NCI-H510A treated with DMSO at 0.1 percent for 48 hours (cell line): Measurements from ENCODE around the gene DTX3L.
"Not testable (repeated sequence)": the region's sequence is repeated elsewhere in the genome, so short reads cannot be mapped to it uniquely, and the experiment has no call there.

ENCODE experiments used
- DNase-seq: peaks from one replicate; lab custom pipeline; 2025; lab: John Stamatoyannopoulos, UW

Gene DTX3L

GRCh38 chr3:122562923-122563716 lies 1.0 kb upstream of the DTX3L start:
- DNase-seq, result no peak

GRCh38 chr3:122563717-122564025 lies 467 bp upstream of the DTX3L start:
- DNase-seq, result peak; percentile 8

- DNase-seq, result not testable (repeated sequence)
Measured at GRCh38 chr3:122568131-122568530, 4.0 kb downstream of the DTX3L start.

GRCh38 chr3:122568755-122569154 lies 4.6 kb downstream of the DTX3L start:
- DNase-seq, result no peak

DNA sequence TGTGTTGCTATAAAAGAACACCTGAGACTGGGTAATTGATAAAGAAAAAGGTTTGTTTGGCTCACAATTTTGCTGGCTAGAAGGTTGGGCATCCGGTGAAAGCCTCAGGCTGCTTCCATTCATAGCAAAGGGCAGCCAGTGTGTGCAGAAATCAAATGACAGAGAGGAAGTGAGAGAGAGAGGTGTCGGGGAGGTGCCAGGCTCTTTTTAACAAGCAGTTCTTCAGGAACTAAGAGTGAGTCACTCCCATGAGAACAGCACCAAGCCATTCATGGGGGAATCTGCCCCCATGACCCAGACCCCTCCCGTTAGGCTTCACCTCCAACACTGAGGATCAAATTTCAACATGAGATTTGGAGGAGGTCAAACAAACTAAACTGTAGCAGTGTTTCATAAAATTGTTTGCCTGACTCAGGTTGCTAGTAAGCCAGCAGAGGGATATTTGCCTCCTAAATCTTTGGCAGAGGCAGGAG lies 8.8 kb downstream of the DTX3L start:
- peak; percentile 12 for DNase-seq

DNA sequence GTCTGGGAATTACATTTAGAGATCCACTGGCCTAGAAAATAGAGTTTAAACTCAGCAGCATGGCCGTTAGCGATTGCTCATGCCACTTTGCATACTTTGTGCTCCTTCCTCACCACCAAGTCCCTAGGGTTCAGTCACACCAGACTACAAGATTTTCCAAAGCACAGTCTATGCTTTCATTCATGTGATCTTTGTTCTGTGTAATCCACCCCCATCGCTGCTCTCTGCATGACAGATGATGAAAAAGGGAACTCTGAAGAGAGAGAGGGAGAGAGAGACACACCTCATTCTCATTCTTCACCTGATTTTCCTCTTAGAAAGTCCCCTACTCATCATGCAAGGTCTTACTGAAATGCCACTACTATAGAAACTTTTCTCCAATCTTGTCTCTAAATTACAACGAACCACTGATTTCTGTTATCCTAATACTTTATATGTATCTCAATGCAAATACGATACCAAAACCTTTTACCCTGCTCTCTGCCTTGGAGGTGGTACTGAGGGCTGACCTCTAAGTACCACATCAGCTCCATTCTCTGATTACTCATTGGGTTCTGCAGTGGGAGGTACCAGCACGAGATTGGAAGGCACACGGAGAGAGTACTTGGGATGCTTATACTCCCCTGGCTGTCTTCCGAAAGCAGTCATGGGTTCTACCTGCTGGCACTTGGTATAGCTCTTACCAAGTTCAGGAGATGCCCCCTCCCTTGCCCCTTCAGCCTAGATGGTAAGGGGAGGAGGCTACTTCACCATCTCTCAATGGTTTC lies 12.2 kb downstream of the DTX3L start:
- DNase-seq, result no peak

GRCh38 chr3:122577409-122578031 lies 13.4 kb downstream of the DTX3L start, which contains the start of gene PARP15:
Gene PARP15, plus strand, starts transcription at chr3:122577650. Its CDS starts 18 bp downstream, at chr3:122577668.
- no peak for DNase-seq

DNA sequence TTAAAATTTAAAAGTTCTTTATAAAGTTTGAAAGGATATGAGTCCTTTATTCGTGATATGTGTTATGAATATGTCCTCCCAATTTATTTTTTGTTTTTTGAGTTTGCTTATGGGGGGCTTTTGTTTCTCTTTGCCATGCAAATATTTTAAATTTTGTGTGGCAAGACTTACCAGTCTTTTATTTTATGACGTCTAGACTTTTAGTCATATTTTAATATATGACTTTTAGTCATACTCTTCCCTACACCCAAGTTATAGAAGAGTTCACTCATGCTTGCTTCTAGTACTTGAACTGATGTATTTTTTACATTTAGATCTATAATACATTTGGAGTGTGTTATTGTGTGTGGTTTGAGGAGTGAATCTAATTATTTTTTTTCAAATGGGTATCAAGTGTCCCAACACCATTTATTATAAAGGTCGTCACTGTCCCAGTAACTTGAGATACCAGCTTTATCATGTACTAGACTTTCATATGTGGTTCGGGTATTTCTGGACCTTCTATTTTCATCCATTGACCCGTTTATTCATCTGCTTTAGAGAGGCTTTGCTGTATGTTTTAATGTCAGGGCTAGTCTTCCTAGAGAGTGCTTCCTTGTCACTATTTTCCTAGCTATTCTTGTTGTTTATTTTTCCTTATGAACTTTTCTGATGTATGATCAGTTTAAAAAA lies 14.1 kb downstream of the DTX3L start:
- DNase-seq, result no peak

- DNase-seq, result no peak
Measured at GRCh38 chr3:122580470-122580869, 16.3 kb downstream of the DTX3L start.

- no peak for DNase-seq
Measured at GRCh38 chr3:122581622-122582021, 17.5 kb downstream of the DTX3L start.

- no peak for DNase-seq
Measured at GRCh38 chr3:122582390-122582789, 18.3 kb downstream of the DTX3L start.

GRCh38 chr3:122586098-122586497 lies 22.0 kb downstream of the DTX3L start:
- DNase-seq, result no peak

- DNase-seq, result no peak
Measured at GRCh38 chr3:122586773-122587485, 22.8 kb downstream of the DTX3L start.

DNA sequence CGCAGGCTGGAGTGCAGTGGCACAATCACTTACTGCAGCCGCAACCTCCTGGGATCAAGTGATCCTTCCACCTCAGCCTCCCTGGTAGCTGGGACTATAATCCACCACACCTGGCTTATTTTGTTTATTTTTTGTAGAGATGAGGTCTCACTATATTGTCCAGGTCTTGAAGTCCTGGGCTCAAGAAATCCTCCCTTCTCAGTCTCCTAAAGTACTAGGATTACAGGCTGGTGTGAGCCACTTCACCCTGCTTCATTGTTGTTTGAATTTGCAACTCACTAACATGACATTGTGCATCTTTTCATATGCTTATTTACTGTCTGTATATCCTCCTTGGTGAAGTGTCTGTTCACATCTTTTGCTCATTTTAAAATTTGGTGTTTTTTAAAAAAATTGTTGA lies 23.4 kb downstream of the DTX3L start:
- no peak for DNase-seq

DNA sequence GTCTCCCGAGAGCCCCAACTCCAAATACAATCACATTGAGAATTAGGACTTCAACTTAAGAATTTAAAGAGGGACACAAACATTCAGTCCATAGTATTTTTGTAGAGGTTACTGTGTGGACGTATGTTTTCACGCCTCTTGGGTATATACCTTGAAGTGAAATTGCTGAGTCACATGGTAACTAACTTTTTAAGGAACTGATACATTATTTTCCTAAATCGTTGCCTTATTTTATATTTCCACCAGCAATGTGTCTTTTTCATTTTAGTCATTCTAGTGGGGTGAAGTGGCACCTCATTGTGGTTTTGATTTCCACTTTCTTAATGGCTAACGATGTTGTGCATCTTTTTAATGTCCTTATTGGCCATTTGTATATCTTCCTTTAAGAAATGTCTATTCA lies 25.2 kb downstream of the DTX3L start:
- no peak for DNase-seq

DNA sequence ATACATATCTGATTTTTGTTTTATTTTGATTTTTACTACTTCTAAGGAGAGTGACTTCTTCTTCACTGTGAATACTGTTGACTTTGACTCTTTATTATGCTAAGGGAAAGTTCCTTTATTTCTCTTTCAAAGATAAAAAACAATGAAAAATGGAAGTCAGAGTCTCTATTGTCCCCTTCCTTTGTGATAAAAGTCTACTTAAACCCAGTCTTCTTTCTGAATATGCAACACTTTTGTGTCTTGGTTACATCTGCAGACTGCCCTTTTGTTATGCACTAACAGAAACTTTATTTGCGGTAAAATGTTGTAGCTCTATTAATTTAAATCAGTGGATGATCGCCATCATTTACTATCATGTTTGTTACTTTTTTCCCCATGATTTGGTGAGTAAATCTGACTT lies 26.5 kb downstream of the DTX3L start:
- DNase-seq, result no peak

DNA sequence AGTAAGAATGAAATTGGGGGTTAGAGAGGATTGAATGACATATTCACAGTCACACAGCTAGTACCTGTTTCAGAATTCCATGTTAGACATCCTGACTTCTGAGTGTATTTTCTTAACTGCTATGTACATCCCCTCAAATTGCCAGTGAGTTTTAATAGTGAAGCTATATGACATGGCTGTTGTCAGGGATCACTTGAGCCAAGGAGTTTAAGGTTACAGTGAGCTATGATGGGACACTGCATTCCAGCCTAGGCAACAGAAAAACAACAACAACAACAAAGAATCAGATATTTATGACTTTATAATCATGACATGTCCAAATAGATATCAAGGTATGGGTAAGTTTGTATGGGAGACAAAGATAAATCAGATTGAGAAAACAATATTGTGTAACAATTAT lies 29.9 kb downstream of the DTX3L start:
- no peak for DNase-seq

GRCh38 chr3:122598151-122598550 lies 34.0 kb downstream of the DTX3L start:
- DNase-seq, result no peak

DNA sequence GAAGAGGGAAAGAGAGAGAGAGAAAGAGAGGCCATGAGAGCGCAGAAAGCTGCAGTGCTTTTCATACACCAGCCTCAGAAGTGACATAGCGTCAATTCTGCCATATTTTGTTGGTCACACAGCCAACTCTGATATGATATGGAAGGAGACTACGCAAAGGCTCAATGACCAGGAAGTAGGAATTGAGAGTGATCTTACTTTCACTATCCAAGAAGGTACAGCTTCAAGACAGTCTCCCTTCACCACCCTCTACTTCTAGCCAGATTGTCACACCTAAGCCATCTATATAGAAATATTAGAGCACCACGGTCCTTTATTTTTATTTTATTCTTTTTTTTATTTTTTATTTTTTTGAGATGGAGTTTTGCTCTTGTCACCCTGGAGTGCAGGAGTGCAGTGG lies 34.4 kb downstream of the DTX3L start:
- DNase-seq, result no peak

GRCh38 chr3:122602011-122602710 lies 38.0 kb downstream of the DTX3L start:
- DNase-seq, result no peak

GRCh38 chr3:122603056-122603455 lies 38.9 kb downstream of the DTX3L start:
- DNase-seq, result no peak
